Measurements from ENCODE around the gene TMEM259.

The TMEM259 gene

GRCh38 chr19:1000591-1001537 is 20.1 kb downstream of the TMEM259 start:
- H3K9me2 ChIP-seq (ENCODE audit: low read depth, low read length), result no peaks in the 10 kb centered on the region
- H2AFZ ChIP-seq (ENCODE audit: low read length), result no peak overlapping the region

GRCh38 chr19:1000095-1000494 is 20.8 kb downstream of the TMEM259 start, which contains the start of gene GRIN3B:
TSS of gene GRIN3B (plus strand) at chr19:1000419. CDS start at chr19:1000438, 19 bp downstream.
- Histone ChIP-seq H3K27me3 (ENCODE audit: insufficient read depth, low read length) (peaks cover 12% of the 10 kb centered on the region; the same call in 1 of the 2 replicates), H4K20me1 (ENCODE audit: insufficient read depth, low read length) (no peaks in the 10 kb centered on the region), H3K9ac (ENCODE audit: low read length) (no peak within 1 kb of the TSS), H3K9me3 (ENCODE audit: low read length) (no peaks in the 10 kb centered on the region), H3K4me1 (ENCODE audit: insufficient read depth, low read length, severe bottlenecking) (no peaks in the 10 kb centered on the region), H2AFZ (ENCODE audit: low read length) (no peak within 1 kb of the TSS), H3K36me3 (ENCODE audit: insufficient read depth, low read length) (no peaks in the 10 kb centered on the region), H3K4me2 (ENCODE audit: low read length) (no peak within 1 kb of the TSS), H3K9me2 (ENCODE audit: low read depth, low read length) (no peaks in the 10 kb centered on the region), H3K27ac (ENCODE audit: low read depth, low read length, poor library complexity, severe bottlenecking) (no peak within 1 kb of the TSS), H3K79me2 (ENCODE audit: insufficient read depth, low read length) (no peaks in the 10 kb centered on the region), H3F3A (ENCODE audit: insufficient read depth, low read length) (no peaks in the 10 kb centered on the region), H3K4me3 (ENCODE audit: low read depth, low read length, poor library complexity, severe bottlenecking) (no peak within 1 kb of the TSS)
- no peak for TF ChIP-seq EZH2 (IDR thresholded peaks at IDR 0.05; ENCODE audit: borderline replicate concordance, low read length)
- TF ChIP-seq CTCF (IDR thresholded peaks at IDR 0.05; ENCODE audit: low read length), result peak; percentile 46

More at GRCh38 chr19:1000591-1001537, 20.1 kb downstream of the TMEM259 start:
- H3F3A ChIP-seq (ENCODE audit: insufficient read depth, low read length), result no peaks in the 10 kb centered on the region
- H3K4me1 ChIP-seq (ENCODE audit: insufficient read depth, low read length, severe bottlenecking), result no peaks in the 10 kb centered on the region
- H3K27me3 ChIP-seq (ENCODE audit: insufficient read depth, low read length), result peaks cover 12% of the 10 kb centered on the region; the same call in 1 of the 2 replicates
- H3K27ac ChIP-seq (ENCODE audit: low read depth, low read length, poor library complexity, severe bottlenecking), result no peak overlapping the region
- H4K20me1 ChIP-seq (ENCODE audit: insufficient read depth, low read length), result no peaks in the 10 kb centered on the region
- H3K79me2 ChIP-seq (ENCODE audit: insufficient read depth, low read length), result no peaks in the 10 kb centered on the region
- H3K4me2 ChIP-seq (ENCODE audit: low read length), result no peak overlapping the region
- no peaks in the 10 kb centered on the region for H3K9me3 ChIP-seq (ENCODE audit: low read length)
- no peaks in the 10 kb centered on the region for H3K36me3 ChIP-seq (ENCODE audit: insufficient read depth, low read length)
- H3K9ac ChIP-seq (ENCODE audit: low read length), result no peak overlapping the region
- H3K4me3 ChIP-seq (ENCODE audit: low read depth, low read length, poor library complexity, severe bottlenecking), result no peak overlapping the region
- TF ChIP-seq CTCF (IDR thresholded peaks at IDR 0.05; ENCODE audit: low read length) (no peak), EZH2 (IDR thresholded peaks at IDR 0.05; ENCODE audit: borderline replicate concordance, low read length) (no peak)

GRCh38 chr19:999379-999719 is 21.6 kb downstream of the TMEM259 start:
- H4K20me1 ChIP-seq (ENCODE audit: insufficient read depth, low read length), result no peaks in the 10 kb centered on the region
- no peaks in the 10 kb centered on the region for H3K79me2 ChIP-seq (ENCODE audit: insufficient read depth, low read length)
- H3K9ac ChIP-seq (ENCODE audit: low read length), result no peak overlapping the region
- H3K4me1 ChIP-seq (ENCODE audit: insufficient read depth, low read length, severe bottlenecking), result no peaks in the 10 kb centered on the region
- H3K9me3 ChIP-seq (ENCODE audit: low read length), result no peaks in the 10 kb centered on the region
- H3K27ac ChIP-seq (ENCODE audit: low read depth, low read length, poor library complexity, severe bottlenecking), result no peak overlapping the region
- peaks cover 6% of the 10 kb centered on the region for H3K36me3 ChIP-seq (ENCODE audit: insufficient read depth, low read length)
- no peaks in the 10 kb centered on the region for H3F3A ChIP-seq (ENCODE audit: insufficient read depth, low read length)
- H3K4me3 ChIP-seq (ENCODE audit: low read depth, low read length, poor library complexity, severe bottlenecking), result no peak overlapping the region
- no peaks in the 10 kb centered on the region for H3K9me2 ChIP-seq (ENCODE audit: low read depth, low read length)
- TF ChIP-seq CTCF (IDR thresholded peaks at IDR 0.05; ENCODE audit: low read length) (no peak), EZH2 (IDR thresholded peaks at IDR 0.05; ENCODE audit: borderline replicate concordance, low read length) (no peak)
- no peak overlapping the region for H2AFZ ChIP-seq (ENCODE audit: low read length)
- peaks cover 12% of the 10 kb centered on the region; the same call in 1 of the 2 replicates for H3K27me3 ChIP-seq (ENCODE audit: insufficient read depth, low read length)
- no peak overlapping the region for H3K4me2 ChIP-seq (ENCODE audit: low read length)
